Epithelial cell of proximal tubule (primary cell): Measurements from ENCODE around the gene HS6ST3. TPM values are rescaled to one million over a fixed set of nuclear protein-coding genes. Genes with fewer than 3 reads are reported as not detected.

ENCODE experiments used
- DNase-seq: peaks from one replicate; pipeline ENCODE4 v3.0.0-alpha.2; 2011; ENCODE audit warnings: low read depth
- H3K4me3 ChIP-seq: 2 replicates; pipeline ENCODE4 v1.5.1; 2011; ENCODE audit warnings: low read depth, mild to moderate bottlenecking, low read length
- CTCF ChIP-seq: conservative IDR thresholded peaks from 2 replicates; pipeline ENCODE4 v1.5.1; 2012; ENCODE audit warnings: low read depth, mild to moderate bottlenecking, low read length
- total RNA-seq: library from RNA; depleted of rRNA; stranded (reverse); fragments of >200 nt; gene quantifications from 2 replicates; pipeline ENCODE4 v1.2.3, GENCODE V29; 2015

HS6ST3 gene
- total RNA-seq, 1 donor from 2014 or later, result 0.29 TPM

DNA sequence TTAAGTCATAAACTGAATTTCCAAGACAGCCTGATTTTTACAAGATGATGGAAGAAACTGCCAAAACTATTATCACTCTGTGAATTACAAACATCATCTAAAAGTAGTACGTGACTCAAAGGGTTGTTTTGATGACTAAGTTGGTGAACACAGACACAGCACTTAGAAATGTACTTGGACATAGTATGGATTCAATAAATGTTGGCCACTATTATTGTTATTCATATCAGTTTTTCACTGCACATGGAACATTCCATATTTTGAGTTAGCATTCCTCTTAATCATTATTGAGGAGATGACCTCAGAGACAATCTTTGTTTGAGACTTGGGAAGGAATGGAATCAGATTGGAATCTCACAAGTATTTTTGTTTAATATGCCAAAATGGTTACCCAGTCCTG, 731.5 kb downstream of the HS6ST3 start:
- no peak for DNase-seq
- no peak for TF ChIP-seq CTCF
- H3K4me3 ChIP-seq, result no peak overlapping the region

DNA sequence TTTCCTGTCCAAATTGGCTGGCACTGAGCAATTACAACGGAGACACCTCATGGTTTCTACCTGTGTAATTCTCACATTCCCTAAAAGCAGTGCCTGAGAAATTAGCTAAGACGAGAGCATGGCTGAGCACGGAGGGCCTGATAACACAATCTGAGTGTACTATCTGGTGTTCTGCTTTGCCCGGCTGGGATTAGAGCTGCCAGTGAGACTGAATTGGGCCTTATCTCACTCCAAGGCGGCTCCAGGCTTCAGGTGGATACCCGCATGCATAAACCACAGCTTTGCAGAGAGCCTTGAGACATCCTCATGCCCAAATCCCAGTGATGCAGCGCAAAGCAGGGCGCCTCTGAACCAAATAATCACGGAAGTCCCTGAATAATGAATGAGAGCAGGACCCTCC, 732.1 kb downstream of the HS6ST3 start:
- no peak overlapping the region for H3K4me3 ChIP-seq
- no peak for TF ChIP-seq CTCF
- DNase-seq, result no peak

GRCh38 chr13:96822895-96823294, 733.0 kb downstream of the HS6ST3 start:
- DNase-seq, result no peak
- H3K4me3 ChIP-seq, result no peak overlapping the region
- peak; percentile 44 for TF ChIP-seq CTCF

GRCh38 chr13:96824140-96824539, 734.2 kb downstream of the HS6ST3 start:
- no peak for DNase-seq
- H3K4me3 ChIP-seq, result no peak overlapping the region
- TF ChIP-seq CTCF, result no peak

DNA sequence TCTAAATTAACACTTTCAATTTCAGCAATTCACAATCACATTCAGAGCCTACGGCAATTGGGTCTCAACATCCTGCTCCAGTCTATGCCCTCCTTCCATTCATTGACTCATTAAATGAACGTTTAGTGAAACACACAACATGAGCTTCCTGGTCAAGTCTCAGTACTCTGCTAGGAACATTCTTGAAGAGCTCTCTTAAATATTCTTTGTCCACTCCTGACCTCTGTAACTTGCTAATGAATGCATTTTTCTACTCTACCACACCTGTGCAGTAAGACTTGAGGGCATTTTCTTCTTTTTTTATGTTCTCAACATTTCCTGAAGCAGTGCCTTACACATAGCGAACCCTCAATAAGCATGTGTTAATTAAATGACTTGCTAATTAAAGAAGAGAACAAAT, 735.7 kb downstream of the HS6ST3 start:
- no peak overlapping the region for H3K4me3 ChIP-seq
- no peak for TF ChIP-seq CTCF
- no peak for DNase-seq

DNA sequence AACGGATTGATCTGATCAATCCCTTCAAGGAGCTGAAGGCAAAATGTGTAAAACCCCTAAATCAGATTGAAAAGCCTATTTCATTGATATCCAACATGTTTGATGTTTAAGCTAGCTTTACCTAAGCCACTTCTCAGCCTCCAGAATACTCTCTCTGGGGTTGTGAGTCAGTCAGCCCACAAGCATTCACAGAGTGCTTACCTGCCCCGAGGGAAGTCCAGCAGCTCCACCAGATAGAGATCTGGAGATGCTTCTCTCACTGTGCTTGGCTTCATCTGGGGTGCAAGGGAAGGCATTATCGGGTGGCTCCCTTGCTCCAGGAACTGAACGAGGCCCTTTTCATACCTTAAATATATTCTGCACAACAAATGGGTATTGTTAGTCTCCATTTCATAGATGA, 744.7 kb downstream of the HS6ST3 start:
- no peak overlapping the region for H3K4me3 ChIP-seq
- DNase-seq, result no peak
- no peak for TF ChIP-seq CTCF

GRCh38 chr13:96835546-96835945, 745.6 kb downstream of the HS6ST3 start:
- TF ChIP-seq CTCF, result no peak
- no peak for DNase-seq
- H3K4me3 ChIP-seq, result no peak overlapping the region
